ENCODE results near the gene JAZF1. TPM values are rescaled to one million over a fixed set of nuclear protein-coding genes. Genes with fewer than 3 reads are reported as not detected.

The JAZF1 gene
- polyA plus RNA-seq, 3 donors = 12.1 to 18.1 (median 17.2) TPM

DNA sequence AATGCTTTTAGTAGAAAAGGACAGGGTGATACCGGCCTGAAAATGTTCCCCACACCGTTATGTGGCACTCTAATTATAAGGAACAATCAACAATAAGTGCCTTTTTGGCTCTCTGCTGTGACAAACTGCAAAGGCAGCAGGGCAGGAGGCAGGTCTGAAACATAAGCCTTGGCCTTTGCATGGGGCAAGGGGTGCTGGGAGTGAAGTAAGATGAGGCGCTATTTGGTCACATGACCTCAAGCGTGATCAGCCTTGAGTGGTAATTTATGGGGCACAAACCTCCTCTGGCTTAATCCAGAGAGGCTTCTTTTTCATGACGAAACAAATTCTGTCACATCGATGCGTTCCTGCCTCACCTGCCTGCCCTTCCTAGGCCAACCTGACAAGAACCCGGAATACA, 237.9 kb downstream of the JAZF1 start:
- H3K4me1 ChIP-seq (ENCODE audit: control insufficient read depth in 1 of 2, insufficient read depth in 2 of 2, low read length in 2 of 2) = no peaks in the 10 kb centered on the region
- H3K27me3 Mint-ChIP-seq (ENCODE audit: low read depth in 3 of 3) = peaks cover 0 to 3% (median 0%) of the 10 kb centered on the region in 3 donors
- no peak for DNase-seq
- H3K4me2 ChIP-seq (replicated peaks; ENCODE audit: extremely low read depth, low read length, poor library complexity, severe bottlenecking) = no peak overlapping the region
- H4K20me1 ChIP-seq (ENCODE audit: insufficient read depth, low read length) = peaks cover 83% of the 10 kb centered on the region
- no peak overlapping the region for H3K4me3 ChIP-seq (replicated peaks in 1 of 3; ENCODE audit: low read depth in 2 of 3, low read length in 3 of 3)
- H3K4me1 Mint-ChIP-seq = peaks cover 12% of the 10 kb centered on the region
- H3K9me3 ChIP-seq (replicated peaks in 1 of 2; ENCODE audit: control insufficient read depth in 1 of 2, insufficient read depth in 1 of 2, low read length in 2 of 2) = no peaks in the 10 kb centered on the region
- peaks cover 2 to 40% of the 10 kb centered on the region in 2 donors for H3K36me3 ChIP-seq (replicated peaks in 1 of 2; ENCODE audit: control insufficient read depth in 1 of 2, insufficient read depth in 2 of 2, low read length in 2 of 2)
- H3K36me3 Mint-ChIP-seq = peaks cover 18 to 21% of the 10 kb centered on the region in 2 donors
- H3K27me3 ChIP-seq (ENCODE audit: control insufficient read depth in 2 of 2, insufficient read depth in 2 of 2, low read length in 2 of 2) = no peaks in the 10 kb centered on the region
- H3K27ac Mint-ChIP-seq = no peak overlapping the region
- no peak overlapping the region for H3K9ac ChIP-seq (ENCODE audit: insufficient read depth, low read length, poor library complexity, severe bottlenecking)
- WGBS (ENCODE audit: insufficient coverage) = 100% methylated on average over 6 of the region's 8 CpGs
- H2AFZ ChIP-seq (ENCODE audit: insufficient read depth, low read depth, low read length, poor library complexity, severe bottlenecking) = no peak overlapping the region
- no peak overlapping the region for H3K4me3 Mint-ChIP-seq
- peaks cover 0 to 3% (median 0%) of the 10 kb centered on the region in 7 donors for H3K9me3 Mint-ChIP-seq
- H3K27ac ChIP-seq (ENCODE audit: low read depth in 1 of 2, low read length in 2 of 2) = no peak overlapping the region
- intact Hi-C loops (cut with micrococcal nuclease) = no loop called here
- H3K79me2 ChIP-seq (ENCODE audit: insufficient read depth, low read length) = no peaks in the 10 kb centered on the region
- TF ChIP-seq, protein P1, sequence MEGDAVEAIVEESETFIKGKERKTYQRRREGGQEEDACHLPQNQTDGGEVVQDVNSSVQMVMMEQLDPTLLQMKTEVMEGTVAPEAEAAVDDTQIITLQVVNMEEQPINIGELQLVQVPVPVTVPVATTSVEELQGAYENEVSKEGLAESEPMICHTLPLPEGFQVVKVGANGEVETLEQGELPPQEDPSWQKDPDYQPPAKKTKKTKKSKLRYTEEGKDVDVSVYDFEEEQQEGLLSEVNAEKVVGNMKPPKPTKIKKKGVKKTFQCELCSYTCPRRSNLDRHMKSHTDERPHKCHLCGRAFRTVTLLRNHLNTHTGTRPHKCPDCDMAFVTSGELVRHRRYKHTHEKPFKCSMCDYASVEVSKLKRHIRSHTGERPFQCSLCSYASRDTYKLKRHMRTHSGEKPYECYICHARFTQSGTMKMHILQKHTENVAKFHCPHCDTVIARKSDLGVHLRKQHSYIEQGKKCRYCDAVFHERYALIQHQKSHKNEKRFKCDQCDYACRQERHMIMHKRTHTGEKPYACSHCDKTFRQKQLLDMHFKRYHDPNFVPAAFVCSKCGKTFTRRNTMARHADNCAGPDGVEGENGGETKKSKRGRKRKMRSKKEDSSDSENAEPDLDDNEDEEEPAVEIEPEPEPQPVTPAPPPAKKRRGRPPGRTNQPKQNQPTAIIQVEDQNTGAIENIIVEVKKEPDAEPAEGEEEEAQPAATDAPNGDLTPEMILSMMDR (IDR thresholded peaks at IDR 0.05) = no peak

DNA sequence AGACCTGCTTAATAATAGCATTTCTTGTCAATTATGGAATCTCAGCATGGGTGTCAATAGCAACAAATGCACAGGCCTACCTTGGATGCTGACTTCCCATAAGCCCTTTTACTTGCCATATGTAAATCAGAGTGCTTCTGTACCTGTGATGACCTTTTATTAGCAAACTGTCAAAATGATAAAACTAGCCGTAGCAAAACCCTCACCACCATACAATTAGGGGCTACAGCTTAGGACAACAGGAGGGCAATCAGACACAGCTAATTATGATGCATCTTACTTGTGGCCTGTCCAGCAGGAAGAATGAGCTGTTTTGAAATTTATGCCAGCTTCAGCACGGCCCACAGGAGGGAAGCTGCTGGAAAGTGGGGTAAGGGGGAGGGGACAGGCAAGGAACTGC, 239.1 kb downstream of the JAZF1 start:
- intact Hi-C loops (cut with micrococcal nuclease) = no loop called here
- DNase-seq = no peak
- H3K36me3 ChIP-seq (replicated peaks in 1 of 2; ENCODE audit: control insufficient read depth in 1 of 2, insufficient read depth in 2 of 2, low read length in 2 of 2) = peaks cover 2 to 40% of the 10 kb centered on the region in 2 donors
- H3K4me2 ChIP-seq (replicated peaks; ENCODE audit: extremely low read depth, low read length, poor library complexity, severe bottlenecking) = no peak overlapping the region
- no peak overlapping the region for H3K4me3 ChIP-seq (replicated peaks in 1 of 3; ENCODE audit: low read depth in 2 of 3, low read length in 3 of 3)
- no peaks in the 10 kb centered on the region for H3K4me1 ChIP-seq (ENCODE audit: control insufficient read depth in 1 of 2, insufficient read depth in 2 of 2, low read length in 2 of 2)
- TF ChIP-seq, protein P1 (IDR thresholded peaks at IDR 0.05) = no peak
- Mint-ChIP-seq H3K9me3 (peaks cover 0 to 3% (median 0%) of the 10 kb centered on the region in 7 donors), H3K27ac (peak overlapping the region in 1 of 7 donors; percentile 25), H3K27me3 (ENCODE audit: low read depth in 3 of 3) (peaks cover 0 to 3% (median 0%) of the 10 kb centered on the region in 3 donors), H3K36me3 (peaks cover 18 to 21% of the 10 kb centered on the region in 2 donors), H3K4me3 (no peak overlapping the region), H3K4me1 (peaks cover 12% of the 10 kb centered on the region)
- no peak overlapping the region for H3K27ac ChIP-seq (ENCODE audit: low read depth in 1 of 2, low read length in 2 of 2)
- H3K79me2 ChIP-seq (ENCODE audit: insufficient read depth, low read length) = no peaks in the 10 kb centered on the region
- H3K9me3 ChIP-seq (replicated peaks in 1 of 2; ENCODE audit: control insufficient read depth in 1 of 2, insufficient read depth in 1 of 2, low read length in 2 of 2) = no peaks in the 10 kb centered on the region
- no peaks in the 10 kb centered on the region for H3K27me3 ChIP-seq (ENCODE audit: control insufficient read depth in 2 of 2, insufficient read depth in 2 of 2, low read length in 2 of 2)
- no peak overlapping the region for H3K9ac ChIP-seq (ENCODE audit: insufficient read depth, low read length, poor library complexity, severe bottlenecking)
- H4K20me1 ChIP-seq (ENCODE audit: insufficient read depth, low read length) = peaks cover 84% of the 10 kb centered on the region
- H2AFZ ChIP-seq (ENCODE audit: insufficient read depth, low read depth, low read length, poor library complexity, severe bottlenecking) = no peak overlapping the region
- 80% methylated on average over 1 of the region's 2 CpGs for WGBS (ENCODE audit: insufficient coverage)
